GM18499 (cell line): Measurements from ENCODE around the gene PDZD2.
A peak's percentile ranks its signal among the peaks of the same experiment; 100 is the strongest.
"Not testable (repeated sequence)": the region's sequence is repeated elsewhere in the genome, so short reads cannot be mapped to it uniquely, and the experiment has no call there.

Experiments used
- ATAC-seq: cut with Tn5 transposase; IDR thresholded peaks from one replicate; pipeline ENCODE4 v1.9.1; 2021; ENCODE audit warnings: moderate number of reproducible peaks; ENCODE audit not compliant: insufficient read depth, unreplicated experiment

The PDZD2 gene

DNA sequence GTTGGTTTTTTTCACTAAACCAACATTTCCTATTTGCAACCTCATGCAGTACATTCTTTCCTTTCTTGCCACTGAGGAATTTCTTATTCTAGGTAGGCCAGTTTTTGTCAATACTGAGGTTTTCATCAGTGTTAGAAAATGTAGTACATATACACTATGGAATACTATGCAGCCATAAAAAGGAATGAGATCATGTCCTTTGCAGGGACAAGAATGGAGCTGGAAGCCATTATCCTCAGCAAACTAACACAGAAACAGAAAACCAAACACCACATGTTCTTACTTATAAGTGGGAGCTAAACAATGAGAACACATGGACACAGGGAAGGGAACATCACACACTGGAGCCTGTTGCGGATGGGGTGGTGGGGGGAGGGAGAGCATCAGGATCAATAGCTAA, 441.6 kb downstream of the PDZD2 start:
- not testable (repeated sequence) for ATAC-seq

DNA sequence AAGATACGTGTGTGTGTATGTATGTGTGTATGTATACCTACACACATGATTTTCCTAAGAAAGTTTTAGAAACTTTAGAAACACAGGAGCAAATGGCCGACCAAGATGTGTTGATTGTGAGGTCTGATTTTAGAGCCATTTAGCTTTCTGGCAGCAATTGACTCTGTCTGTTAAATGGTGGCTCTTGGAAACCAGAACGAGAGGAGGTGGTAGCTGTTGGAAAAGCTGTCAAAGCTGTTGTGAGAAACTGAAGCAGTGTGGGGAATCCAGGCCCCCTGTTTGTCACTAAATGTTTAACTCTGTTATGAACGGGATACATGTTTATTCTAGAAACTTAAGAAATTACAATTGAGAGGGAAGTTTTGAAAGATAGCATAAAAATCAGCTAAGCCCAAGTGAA, 443.8 kb downstream of the PDZD2 start:
- ATAC-seq = no peak

DNA sequence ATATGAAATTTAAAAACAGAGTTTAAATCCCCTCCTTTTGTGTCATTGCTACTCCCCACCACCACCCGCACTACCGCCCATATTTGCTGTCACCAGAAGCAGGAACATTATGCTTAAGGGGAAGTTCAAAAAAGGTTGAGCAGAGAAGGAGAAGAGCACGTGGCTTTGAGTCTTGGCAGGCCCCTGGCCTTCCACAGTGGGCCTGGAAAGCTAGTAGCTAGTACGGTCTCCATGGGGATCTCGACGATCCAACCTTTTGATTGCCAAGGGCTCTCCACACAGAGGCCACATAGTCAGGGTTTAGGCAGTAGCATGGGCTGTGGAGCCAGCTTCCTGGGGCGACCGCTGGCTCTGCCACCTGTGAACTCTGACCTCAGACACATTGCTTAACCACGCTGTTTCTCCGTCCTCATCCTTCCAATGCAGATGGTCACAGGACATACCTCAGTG, 445.1 kb downstream of the PDZD2 start:
- no peak for ATAC-seq

DNA sequence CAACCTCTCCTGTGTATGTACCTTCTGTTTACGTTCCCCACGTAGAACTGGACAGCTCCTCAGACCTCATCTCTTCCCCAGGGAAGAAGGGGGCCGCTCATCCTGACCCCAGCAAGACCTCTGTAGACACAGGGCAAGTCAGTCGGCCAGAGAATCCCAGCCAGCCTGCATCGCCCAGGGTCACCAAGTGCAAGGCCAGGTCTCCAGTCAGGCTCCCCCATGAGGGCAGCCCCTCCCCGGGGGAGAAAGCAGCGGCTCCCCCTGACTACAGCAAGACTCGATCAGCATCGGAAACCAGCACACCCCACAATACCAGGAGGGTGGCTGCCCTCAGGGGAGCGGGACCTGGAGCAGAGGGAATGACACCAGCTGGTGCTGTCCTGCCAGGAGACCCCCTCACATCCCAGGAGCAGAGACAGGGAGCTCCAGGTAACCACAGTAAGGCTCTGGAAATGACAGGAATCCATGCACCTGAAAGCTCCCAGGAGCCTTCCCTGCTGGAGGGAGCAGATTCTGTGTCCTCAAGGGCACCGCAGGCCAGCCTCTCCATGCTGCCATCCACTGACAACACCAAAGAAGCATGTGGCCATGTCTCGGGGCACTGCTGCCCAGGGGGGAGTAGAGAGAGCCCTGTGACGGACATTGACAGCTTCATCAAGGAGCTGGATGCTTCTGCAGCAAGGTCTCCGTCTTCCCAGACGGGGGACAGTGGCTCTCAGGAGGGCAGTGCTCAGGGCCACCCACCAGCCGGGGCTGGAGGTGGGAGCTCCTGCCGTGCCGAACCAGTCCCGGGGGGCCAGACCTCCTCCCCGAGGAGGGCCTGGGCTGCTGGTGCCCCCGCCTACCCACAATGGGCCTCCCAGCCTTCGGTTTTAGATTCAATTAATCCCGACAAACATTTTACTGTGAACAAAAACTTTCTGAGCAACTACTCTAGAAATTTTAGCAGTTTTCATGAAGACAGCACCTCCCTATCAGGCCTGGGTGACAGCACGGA, 448.5 kb downstream of the PDZD2 start:
- no peak for ATAC-seq

DNA sequence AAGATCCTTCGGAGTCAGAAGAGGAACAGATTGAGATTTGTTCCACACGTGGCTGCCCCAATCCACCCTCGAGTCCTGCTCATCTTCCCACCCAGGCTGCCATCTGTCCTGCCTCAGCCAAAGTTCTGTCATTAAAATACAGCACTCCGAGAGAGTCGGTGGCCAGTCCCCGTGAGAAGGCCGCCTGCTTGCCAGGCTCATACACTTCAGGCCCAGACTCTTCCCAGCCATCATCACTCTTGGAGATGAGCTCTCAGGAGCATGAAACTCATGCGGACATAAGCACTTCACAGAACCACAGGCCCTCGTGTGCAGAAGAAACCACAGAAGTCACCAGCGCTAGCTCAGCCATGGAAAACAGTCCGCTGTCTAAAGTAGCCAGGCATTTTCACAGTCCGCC, 449.3 kb downstream of the PDZD2 start:
- ATAC-seq = no peak

DNA sequence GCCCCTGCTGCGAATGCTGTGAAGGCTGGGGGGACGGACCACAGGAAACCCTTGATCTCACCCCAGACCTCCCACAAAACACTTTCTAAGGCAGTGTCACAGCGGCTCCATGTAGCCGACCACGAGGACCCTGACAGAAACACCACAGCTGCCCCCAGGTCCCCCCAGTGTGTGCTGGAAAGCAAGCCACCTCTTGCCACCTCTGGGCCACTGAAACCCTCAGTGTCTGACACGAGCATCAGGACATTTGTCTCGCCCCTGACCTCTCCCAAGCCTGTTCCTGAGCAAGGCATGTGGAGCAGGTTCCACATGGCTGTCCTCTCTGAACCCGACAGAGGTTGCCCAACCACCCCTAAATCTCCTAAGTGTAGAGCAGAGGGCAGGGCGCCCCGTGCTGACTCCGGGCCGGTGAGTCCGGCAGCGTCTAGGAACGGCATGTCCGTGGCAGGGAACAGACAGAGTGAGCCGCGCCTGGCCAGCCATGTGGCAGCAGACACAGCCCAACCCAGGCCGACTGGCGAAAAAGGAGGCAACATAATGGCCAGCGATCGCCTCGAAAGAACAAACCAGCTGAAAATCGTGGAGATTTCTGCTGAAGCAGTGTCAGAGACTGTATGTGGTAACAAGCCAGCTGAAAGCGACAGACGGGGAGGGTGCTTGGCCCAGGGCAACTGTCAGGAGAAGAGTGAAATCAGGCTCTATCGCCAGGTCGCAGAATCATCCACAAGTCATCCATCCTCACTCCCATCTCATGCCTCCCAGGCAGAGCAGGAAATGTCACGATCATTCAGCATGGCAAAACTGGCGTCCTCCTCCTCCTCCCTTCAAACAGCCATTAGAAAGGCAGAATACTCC, 450.4 kb downstream of the PDZD2 start:
- no peak for ATAC-seq

DNA sequence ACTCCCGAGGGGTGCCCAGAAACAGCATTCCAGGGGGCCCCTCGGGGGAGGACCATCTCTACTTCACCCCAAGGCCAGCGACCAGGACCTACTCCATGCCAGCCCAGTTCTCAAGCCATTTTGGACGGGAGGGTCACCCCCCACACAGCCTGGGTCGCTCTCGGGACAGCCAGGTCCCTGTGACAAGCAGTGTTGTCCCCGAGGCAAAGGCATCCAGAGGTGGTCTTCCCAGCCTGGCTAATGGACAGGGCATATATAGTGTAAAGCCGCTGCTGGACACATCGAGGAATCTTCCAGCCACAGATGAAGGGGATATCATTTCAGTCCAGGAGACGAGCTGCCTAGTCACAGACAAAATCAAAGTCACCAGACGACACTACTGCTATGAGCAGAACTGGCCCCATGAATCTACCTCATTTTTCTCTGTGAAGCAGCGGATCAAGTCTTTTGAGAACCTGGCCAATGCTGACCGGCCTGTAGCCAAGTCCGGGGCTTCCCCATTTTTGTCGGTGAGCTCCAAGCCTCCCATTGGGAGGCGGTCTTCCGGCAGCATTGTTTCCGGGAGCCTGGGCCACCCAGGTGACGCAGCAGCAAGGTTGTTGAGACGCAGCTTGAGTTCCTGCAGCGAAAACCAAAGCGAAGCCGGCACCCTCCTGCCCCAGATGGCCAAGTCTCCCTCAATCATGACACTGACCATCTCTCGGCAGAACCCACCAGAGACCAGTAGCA, 451.3 kb downstream of the PDZD2 start:
- ATAC-seq = no peak

DNA sequence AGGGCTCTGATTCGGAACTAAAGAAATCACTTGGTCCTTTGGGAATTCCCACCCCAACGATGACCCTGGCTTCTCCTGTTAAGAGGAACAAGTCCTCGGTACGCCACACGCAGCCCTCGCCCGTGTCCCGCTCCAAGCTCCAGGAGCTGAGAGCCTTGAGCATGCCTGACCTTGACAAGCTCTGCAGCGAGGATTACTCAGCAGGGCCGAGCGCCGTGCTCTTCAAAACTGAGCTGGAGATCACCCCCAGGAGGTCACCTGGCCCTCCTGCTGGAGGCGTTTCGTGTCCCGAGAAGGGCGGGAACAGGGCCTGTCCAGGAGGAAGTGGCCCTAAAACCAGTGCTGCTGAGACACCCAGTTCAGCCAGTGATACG, 451.8 kb downstream of the PDZD2 start:
- no peak for ATAC-seq

DNA sequence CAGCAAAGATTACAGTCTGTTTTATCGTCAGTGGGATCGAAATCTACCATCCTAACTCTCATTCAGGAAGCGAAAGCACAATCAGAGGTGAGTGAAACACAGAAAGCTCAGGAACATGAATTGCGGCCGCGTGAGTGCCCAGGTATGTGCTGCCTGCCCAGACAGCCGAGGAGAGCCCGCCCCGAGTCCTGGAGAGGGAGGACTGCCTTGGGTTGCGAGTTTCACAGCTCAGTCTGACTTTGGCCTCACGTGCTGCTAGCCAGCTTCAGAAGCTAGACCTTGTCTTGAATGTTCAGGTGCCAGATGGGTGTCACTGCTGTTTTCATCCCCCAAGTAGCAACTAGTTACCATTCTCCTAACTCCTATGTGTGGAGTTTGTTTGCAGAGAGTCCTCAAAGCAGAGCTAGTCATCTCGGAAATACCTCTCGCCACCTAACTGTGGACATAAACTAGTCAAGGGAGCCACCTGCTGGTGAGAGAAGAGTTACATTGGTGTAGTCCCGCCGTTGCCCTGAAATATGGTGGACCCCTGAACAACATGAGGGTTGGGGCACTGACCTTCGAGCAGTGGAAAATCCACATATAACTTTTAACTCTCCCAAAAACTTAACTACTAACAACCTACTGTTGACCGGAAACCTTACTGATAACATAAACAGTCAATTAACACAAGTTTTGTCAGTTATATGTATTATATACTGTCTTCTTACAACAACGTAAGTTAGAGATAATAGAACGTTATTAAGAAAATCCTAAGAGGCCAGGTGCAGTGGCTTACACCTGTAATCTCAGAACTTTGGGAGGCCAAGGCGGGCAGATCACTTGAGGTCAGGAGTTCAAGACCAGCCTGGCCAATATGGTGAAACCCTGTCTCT, 454.2 kb downstream of the PDZD2 start:
- ATAC-seq = peak; percentile 86

DNA sequence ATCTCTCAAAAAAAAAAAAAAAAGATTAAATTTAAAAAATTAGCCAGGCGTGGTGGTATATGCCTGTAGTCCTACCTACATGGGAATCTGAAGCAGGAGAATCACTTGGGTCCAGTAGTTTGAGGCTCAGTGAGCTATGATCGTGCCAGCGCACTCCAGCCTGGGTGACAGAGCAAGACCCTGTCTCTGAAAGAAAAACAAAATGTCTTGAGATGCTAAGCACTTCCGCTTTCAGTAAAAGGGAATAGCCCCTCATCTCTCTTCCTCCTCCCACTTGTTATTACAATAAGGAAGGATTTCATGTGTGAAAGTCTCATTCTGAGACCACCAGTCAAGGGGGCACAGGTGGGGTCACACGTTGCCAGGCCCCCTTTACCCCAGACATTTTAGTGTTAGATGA, 455.8 kb downstream of the PDZD2 start:
- no peak for ATAC-seq

DNA sequence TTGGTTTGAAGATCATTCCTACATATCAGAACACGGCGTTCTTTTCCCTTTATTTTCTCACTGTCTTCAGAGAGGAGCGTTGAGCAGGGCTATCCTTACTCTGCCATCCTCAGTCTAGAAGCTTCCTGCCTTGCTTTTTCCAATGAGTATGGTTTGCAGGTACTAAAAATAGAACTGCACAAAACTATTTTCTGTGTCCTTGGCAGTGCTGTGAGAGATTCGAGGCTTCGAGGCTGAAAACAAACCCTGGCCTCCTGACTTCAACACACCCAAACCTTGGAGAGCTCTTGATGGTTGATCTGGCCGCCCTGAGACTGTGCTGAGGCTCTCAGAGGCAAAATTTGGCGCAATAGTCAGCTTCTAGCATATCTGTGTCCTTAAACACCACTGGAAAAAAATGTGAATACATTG, 456.3 kb downstream of the PDZD2 start:
- ATAC-seq = no peak

DNA sequence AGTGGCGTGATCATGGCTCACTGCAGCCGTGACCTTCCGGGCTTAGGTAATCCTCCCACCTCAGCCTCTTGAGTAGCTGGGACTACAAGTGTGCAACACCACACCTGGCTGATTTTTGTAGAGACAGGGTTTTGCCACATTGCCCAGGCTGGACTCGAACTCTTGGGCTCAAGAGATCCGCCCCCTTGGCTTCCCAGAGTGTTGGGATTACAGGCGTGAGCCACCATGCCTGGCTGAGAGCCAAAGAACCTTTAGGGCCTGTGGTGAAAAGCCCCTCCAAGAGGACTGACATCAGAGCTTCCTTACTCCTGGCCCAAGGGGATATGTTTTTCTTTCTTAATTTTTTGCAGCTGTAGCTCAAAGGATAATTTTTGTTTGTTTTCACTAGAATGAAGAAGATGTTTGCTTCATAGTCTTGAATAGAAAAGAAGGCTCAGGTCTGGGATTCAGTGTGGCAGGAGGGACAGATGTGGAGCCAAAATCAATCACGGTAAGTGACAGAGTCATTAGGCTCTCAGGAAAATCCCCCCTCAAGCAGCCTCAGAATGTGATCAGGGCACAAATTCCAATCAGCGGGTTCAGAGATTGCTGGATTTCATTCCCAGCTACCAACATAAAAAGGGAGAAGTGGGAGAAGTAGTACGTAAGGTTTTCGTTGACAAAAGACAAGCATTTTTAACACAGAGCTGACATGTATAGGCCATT, 458.1 kb downstream of the PDZD2 start:
- no peak for ATAC-seq

DNA sequence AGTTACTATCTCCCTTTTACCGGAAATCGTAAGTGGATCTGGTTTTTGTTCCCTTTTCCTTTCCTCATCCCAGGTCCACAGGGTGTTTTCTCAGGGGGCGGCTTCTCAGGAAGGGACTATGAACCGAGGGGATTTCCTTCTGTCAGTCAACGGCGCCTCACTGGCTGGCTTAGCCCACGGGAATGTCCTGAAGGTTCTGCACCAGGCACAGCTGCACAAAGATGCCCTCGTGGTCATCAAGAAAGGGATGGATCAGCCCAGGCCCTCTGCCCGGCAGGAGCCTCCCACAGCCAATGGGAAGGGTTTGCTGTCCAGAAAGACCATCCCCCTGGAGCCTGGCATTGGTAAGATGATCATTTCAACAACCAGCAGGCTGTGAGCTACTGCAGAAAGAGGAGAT, 459.4 kb downstream of the PDZD2 start:
- no peak for ATAC-seq

DNA sequence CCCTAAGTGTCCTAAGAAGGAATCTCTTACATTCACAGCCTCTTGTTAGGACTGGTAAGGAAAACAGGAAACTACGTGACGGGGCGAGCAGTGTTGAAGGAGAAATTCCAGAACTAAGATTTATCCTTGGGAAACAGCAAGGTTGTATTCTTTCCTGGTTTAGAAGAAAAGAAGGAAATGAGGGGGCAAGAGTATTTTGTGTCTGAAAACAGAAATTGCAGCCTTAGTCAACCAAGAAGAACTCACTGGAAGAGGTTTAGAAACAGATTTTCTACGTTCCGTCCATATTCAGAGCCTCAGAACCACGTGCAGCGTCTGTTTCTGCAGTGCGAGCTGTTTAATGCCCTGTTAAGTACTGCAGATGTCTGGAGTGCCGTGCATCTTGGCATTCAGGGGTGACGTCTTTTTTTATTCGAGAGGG, 460.0 kb downstream of the PDZD2 start:
- ATAC-seq = no peak

DNA sequence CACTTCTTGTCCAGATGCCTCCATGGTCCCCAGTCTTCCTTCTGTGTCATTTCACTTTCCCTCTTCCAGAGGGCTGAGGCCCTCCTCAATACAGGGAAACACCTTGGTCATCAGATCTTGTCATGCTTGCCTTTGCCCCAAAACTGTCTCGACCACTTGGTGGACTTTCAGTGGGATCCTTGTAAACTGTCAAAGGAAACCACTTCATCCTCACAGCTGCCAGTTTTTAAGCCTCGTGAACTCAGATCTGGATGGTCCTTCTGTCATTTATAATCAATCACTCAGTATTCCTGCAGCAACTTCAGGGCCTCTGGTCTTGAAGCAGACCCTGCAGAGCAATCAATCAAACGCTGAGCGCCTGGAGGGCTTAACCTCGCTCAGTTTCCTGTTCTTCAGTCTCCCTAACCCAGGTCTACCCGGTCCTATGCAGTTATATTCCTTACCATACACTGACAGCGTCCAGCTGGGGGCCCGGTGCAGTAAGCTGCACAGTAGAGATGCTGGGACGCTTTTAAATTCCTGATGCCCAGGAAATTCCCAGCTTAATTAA, 460.6 kb downstream of the PDZD2 start:
- no peak for ATAC-seq

DNA sequence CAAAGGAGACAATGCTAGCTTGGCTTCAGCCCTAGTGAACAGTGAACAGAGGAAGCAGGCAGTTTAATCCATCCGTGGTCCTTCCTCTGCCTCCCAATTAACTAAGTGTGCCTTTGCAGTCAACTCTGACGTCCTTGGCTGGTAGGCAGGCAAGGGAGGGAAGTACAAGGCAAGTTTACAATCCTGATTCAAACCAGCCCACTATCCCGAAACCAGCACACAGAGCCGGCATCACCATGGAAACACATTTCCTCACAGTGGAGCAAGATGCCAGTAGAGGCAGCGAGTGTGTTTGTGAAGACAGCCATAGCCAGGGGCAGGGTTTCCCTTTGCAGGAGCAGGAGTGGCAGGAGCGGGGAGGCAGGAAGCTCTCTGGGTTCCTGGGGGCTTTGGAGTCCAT, 461.3 kb downstream of the PDZD2 start:
- ATAC-seq = no peak

DNA sequence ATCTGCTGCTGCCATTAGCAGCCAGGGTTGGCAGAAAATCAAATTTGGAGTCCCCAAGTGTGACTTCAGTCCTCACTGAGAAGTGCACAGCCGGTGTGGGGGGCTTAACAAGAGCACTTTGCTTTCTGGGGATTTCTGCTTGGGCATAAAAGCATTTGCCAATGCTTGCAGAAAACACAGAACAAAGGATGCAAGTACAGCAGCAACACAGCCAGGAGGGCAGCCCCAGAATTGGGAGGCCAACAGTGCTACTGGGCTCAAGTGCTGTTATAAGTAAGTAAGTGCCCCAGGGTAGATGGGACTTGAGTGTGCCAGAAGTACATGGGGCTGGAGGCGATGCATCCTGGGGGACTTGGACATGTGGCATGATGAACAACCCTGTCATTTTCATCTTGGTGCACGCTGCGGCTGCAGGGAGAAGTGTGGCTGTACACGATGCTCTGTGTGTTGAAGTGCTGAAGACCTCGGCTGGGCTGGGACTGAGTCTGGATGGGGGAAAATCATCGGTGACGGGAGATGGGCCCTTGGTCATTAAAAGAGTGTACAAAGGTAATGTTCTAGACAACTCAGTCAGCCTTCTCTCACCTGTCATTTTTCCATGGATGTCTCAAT, 461.9 kb downstream of the PDZD2 start:
- no peak for ATAC-seq

DNA sequence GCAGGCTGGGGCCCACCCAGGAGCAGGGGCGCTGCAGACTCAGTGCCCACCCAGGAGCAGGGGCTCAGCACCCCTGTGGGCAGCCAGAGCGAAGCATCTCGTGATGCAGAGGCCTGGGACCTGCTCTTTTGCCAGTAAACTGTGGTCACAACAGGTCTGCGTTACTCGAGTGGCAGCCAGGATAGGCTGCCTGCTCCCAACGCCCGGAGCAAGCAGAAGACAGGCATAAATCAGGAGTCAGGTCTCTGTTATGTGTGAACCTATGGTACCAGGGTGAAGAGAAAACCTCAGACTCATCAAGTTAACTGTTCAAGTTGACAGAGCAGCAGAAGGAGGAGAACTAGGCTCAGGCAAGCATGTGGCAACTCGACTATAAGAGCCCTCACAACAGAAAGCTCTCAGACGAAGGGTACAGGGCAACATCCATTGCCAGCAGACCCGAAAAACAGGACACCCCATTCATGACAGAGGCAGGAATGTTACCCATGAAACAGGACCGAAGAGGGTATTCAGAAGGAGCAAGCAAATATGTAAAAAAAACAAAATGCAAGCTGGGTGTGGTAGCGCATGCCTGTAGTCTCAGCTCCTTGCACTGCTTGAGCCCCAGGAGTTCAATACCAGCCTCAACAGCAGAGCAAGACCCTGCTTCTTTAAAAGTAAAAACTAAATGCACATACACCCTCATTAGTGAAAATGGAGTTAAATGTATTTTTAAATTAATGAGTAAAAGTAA, 463.5 kb downstream of the PDZD2 start:
- no peak for ATAC-seq
